K562 (cell line): ENCODE data around the gene CCM2. TPM values are rescaled to one million over a fixed set of nuclear protein-coding genes. Genes with fewer than 3 reads are reported as not detected.
"Not testable (repeated sequence)": the region's sequence is repeated elsewhere in the genome, so short reads cannot be mapped to it uniquely, and the experiment has no call there.

ENCODE experiments used
- ATAC-seq: fragments of 200-7000 bp; cut with Tn5 transposase; 3 replicates; pipeline ENCODE4 v1.9.1; 2020; ENCODE audit warnings: moderate library complexity
- BruUV-seq: library from RNA; stranded (reverse); fragments of 400-500 nt; replicated peaks from 2 replicates; lab custom pipeline; 2021; lab: Mats Ljungman, UMichigan
- CTCF ChIA-PET: fragments of 300-600 bp; formaldehyde crosslinking; extraction: SDS; loops from one replicate; lab custom pipeline; 2021; ENCODE audit warnings: low intra/inter-chr PET ratio; lab: Yijun Ruan, JAX
- POLR2A ChIA-PET: fragments of 300-600, 350-650 bp; sonication (Branson Sonifier 250); formaldehyde crosslinking; extraction: SDS; loops from one replicate; lab custom pipeline; 2021; ENCODE audit warnings: antibody characterized with exemption, inconsistent platforms; lab: Yijun Ruan, JAX
- DNase-seq, 4 experiments: peaks; one replicate each; pipeline versions ENCODE4 v3.0.0 to v3.0.0-alpha.2; 2011 to 2018; ENCODE audit warnings: low spot score in 3 of 4, mixed read lengths in 3 of 4; ENCODE audit errors: extremely low read depth in 1 of 4
- FAIRE-seq: peaks from 2 replicates; lab custom pipeline; 2011; peaks lifted over from hg19 to GRCh38; lab: Jason Lieb, UNC
- H2AFZ ChIP-seq: 2 replicates; pipeline ENCODE4 v1.6.0; 2011; ENCODE audit warnings: low read depth, low read length, control low read depth, inconsistent platforms
- H3K27ac ChIP-seq: fragments of 200-600 bp; 3 replicates; pipeline ENCODE4 v1.8.0; 2011; ENCODE audit warnings: low read depth, mild to moderate bottlenecking, control low read depth, inconsistent platforms, low read length, moderate library complexity, mixed read lengths; ENCODE audit errors: extremely low read depth
- H3K27me3 ChIP-seq, 2 experiments: fragments of 300-600 bp in 1 of 2; 2 replicates in 1 of 2; 3 replicates in 1 of 2; pipeline versions ENCODE4 v1.6.0 to v1.8.0; 2011; ENCODE audit warnings: inconsistent platforms in 2 of 2, low read length in 2 of 2, mild to moderate bottlenecking in 1 of 2, mixed read lengths in 1 of 2, moderate library complexity in 1 of 2; ENCODE audit not compliant: control insufficient read depth in 2 of 2, insufficient read depth in 2 of 2
- H3K36me3 ChIP-seq: fragments of 300-600 bp; 3 replicates; pipeline ENCODE4 v1.8.0; 2011; ENCODE audit warnings: mild to moderate bottlenecking, low read length, inconsistent platforms; ENCODE audit not compliant: control insufficient read depth, insufficient read depth
- H3K4me1 ChIP-seq, 2 experiments: fragments of 200-600 bp in 1 of 2; replicated peaks in 1 of 2; 2 replicates in 1 of 2; 3 replicates in 1 of 2; pipeline versions ENCODE4 v1.5.1 to v1.8.0; 2011; ENCODE audit warnings: inconsistent platforms in 2 of 2, low read length in 2 of 2, mild to moderate bottlenecking in 1 of 2, mixed read lengths in 1 of 2, moderate library complexity in 1 of 2; ENCODE audit not compliant: control insufficient read depth in 2 of 2, insufficient read depth in 2 of 2
- H3K4me2 ChIP-seq: 2 replicates; pipeline ENCODE4 v1.6.1; 2011; ENCODE audit warnings: low read length, control low read depth, inconsistent platforms, mixed read lengths; ENCODE audit not compliant: insufficient read depth
- H3K4me3 ChIP-seq: fragments of 200-600 bp; sonication (generic), shearing (Covaris generic); 2 replicates; pipeline ENCODE4 v1.5.1; 2016; ENCODE audit warnings: control low read depth, inconsistent platforms
- H3K79me2 ChIP-seq: fragments of 200-600 bp; 3 replicates; pipeline ENCODE4 v1.8.0; 2011; ENCODE audit warnings: low read length, inconsistent platforms; ENCODE audit not compliant: control insufficient read depth, insufficient read depth
- H3K9ac ChIP-seq, 2 experiments: 2 replicates each; pipeline versions ENCODE4 v1.6.0 to v1.6.1; 2011; ENCODE audit warnings: low read depth in 2 of 2, low read length in 2 of 2, control low read depth in 1 of 2, inconsistent platforms in 1 of 2, mild to moderate bottlenecking in 1 of 2, mixed read lengths in 1 of 2; ENCODE audit not compliant: insufficient read depth in 1 of 2
- H3K9me1 ChIP-seq: one replicate; pipeline ENCODE4 v1.6.0; 2011; ENCODE audit warnings: inconsistent platforms, mild to moderate bottlenecking, low read length, moderate library complexity; ENCODE audit not compliant: control insufficient read depth, insufficient read depth
- H3K9me3 ChIP-seq: replicated peaks from 2 replicates; pipeline ENCODE4 v1.5.1; 2011; ENCODE audit warnings: low read depth, low read length, inconsistent platforms; ENCODE audit not compliant: control insufficient read depth, insufficient read depth
- H4K20me1 ChIP-seq: replicated peaks from 2 replicates; pipeline ENCODE4 v1.6.1; 2011; ENCODE audit warnings: low read length, inconsistent platforms, mixed read lengths; ENCODE audit not compliant: control insufficient read depth, insufficient read depth
- DIDO1 ChIP-seq: fragments of 450-650 bp; IDR thresholded peaks from 2 replicates; pipeline ENCODE4 v1.6.1; 2016; ENCODE audit warnings: low read depth, missing biosample characterization, missing genetic modification characterization
- MEIS2 ChIP-seq: fragments of 450-650 bp; IDR thresholded peaks from 2 replicates; pipeline ENCODE4 v1.6.1; 2014; ENCODE audit warnings: mild to moderate bottlenecking; ENCODE audit not compliant: partially characterized antibody
- SPI1 ChIP-seq: IDR thresholded peaks from 2 replicates; pipeline ENCODE4 v1.6.1; 2011; ENCODE audit warnings: low read depth, low read length, control low read depth, borderline replicate concordance
- SRSF7 ChIP-seq: fragments of 200-400 bp; formaldehyde crosslinking; optimal IDR thresholded peaks from 2 replicates; pipeline ENCODE3; 2017; ENCODE audit warnings: mild to moderate bottlenecking, low read depth, low read length
- TGIF2 ChIP-seq: sonication (generic); formaldehyde crosslinking; IDR thresholded peaks from 2 replicates; pipeline ENCODE4 v1.8.1; 2022; ENCODE audit warnings: mild to moderate bottlenecking, missing genetic modification reagents, moderate library complexity
- ZNF146 ChIP-seq: IDR thresholded peaks from one replicate; pipeline ENCODE4 v1.6.1; 2018; ENCODE audit warnings: missing compliant biosample characterization; ENCODE audit not compliant: unreplicated experiment
- ZNF232 ChIP-seq: sonication (generic); formaldehyde crosslinking; IDR thresholded peaks from 2 replicates; pipeline ENCODE4 v1.8.0; 2022; ENCODE audit warnings: mild to moderate bottlenecking, missing genetic modification reagents
- whole genome bisulfite sequencing: fragments of 100-300 bp; shearing (Covaris generic); methylation state at CpG from one replicate; pipeline ENCODE4 v1.1.6; 2016; ENCODE audit warnings: low coverage, mixed read lengths; ENCODE audit not compliant: insufficient coverage; ENCODE audit errors: missing lambda C conversion rate; 5-methylcytosine and 5-hydroxymethylcytosine counted together
- in situ Hi-C: fragments of 300-500 bp; cut with MboI; formaldehyde crosslinking; loops from 4 replicates; pipeline ENCODE4 v1.15.0; 2018; ENCODE audit warnings: inconsistent platforms, mixed read lengths
- intact Hi-C: fragments of 100-400 bp; cut with micrococcal nuclease; formaldehyde crosslinking; loops from 2 replicates; pipeline ENCODE4 v1.14.2; 2022
- polyA plus RNA-seq, 8 experiments: library from polyadenylated mRNA; depleted of rRNA in 4 of 8; stranded (reverse) in 5 of 8; unstranded in 3 of 8; fragments of >200 nt; fragmentation: Nextera tagmentation in 2 of 8; fragmentation: Illumina TruSeq in 1 of 8; extraction: Ambion mirVana in 2 of 8; extraction: Trizol in 1 of 8; gene quantifications; 2 replicates each; pipeline versions ENCODE4 v1.2.1 to v1.2.3, GENCODE V29; 2011 to 2014; ENCODE audit warnings: inconsistent platforms in 1 of 8, missing spikeins in 1 of 8
- total RNA-seq, 7 experiments: library from RNA; depleted of rRNA in 6 of 7; stranded (reverse); fragments of >200 nt in 6 of 7; fragmentation: Illumina TruSeq in 2 of 7; extraction: Trizol in 2 of 7; gene quantifications; 2 replicates each; pipeline versions ENCODE4 v1.2.1 to v1.2.3, GENCODE V29; 2011 to 2021; ENCODE audit warnings: low replicate concordance in 1 of 7

Gene CCM2
- total and polyA plus RNA-seq, 9 of the 15 experiments (the other 6 are each of a cell fraction or from before 2014, with no cell fraction given): 0.41 to 38.6 (median 25.9) TPM

DNA sequence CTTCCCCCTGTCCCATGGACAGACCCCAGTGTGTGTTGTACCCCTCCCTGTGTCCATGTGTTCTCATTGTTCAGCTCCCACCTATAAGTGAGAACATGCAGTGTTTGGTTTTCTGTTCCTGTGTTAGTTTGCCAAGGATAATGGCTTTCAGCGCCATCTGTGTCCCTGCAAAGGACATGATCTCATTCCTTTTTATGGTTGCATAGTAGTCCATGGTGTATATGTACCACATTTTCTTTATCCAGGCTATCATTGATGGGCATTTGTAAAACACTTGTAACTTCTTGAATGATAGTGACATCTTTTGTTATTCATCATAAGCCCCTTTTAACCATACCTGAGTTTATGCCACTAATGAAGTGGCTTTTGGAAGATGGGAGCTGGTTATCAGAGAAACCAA is 114.3 kb downstream of the CCM2 start:
- BruUV-seq, H3K9ac ChIP-seq, H3K36me3 ChIP-seq, H2AFZ ChIP-seq, ATAC-seq, H4K20me1 ChIP-seq, FAIRE-seq, H3K9me3 ChIP-seq, in situ Hi-C loops, H3K27ac ChIP-seq, H3K4me3 ChIP-seq, H3K9me1 ChIP-seq, DNase-seq, H3K4me2 ChIP-seq, H3K27me3 ChIP-seq: not testable (repeated sequence)
- ChIA-PET CTCF (interaction anchor here (0.6 kb wide), 1 partner anchor 213 kb away, joined by 3 read pairs; no protein-coding TSS in a partner anchor), POLR2A (interaction anchor here (1.3 to 1.6 kb wide), 3 partner anchors 11 to 131 kb away, joined by 4 to 6 read pairs (median 4); no protein-coding TSS in a partner anchor)
- TF ChIP-seq ZNF232 (CRISPR knock-in tag): 0 out of 2 replicates have a peak, but pooled peaks have one; percentile 26
- 0 out of 2 replicates have a peak, but pooled peaks have one; percentile 27 for TF ChIP-seq TGIF2 (CRISPR knock-in tag)
- peak; percentile 89 for TF ChIP-seq ZNF146 (CRISPR knock-in tag)
- 63% methylated on average over 1 of the region's 1 CpG for WGBS
- Histone ChIP-seq H3K79me2 (peaks cover 30% of the 10 kb centered on the region), H3K4me1 (peaks cover 9 to 11% of the 10 kb centered on the region in 2 experiments; a peak in 4 of 5 replicates)
- intact Hi-C loops: loop anchor here (5.0 kb wide), 1 partner anchor 127 kb away; no protein-coding TSS in a partner anchor

GRCh38 chr7:45114926-45115325 is 114.9 kb downstream of the CCM2 start:
- no TSS peak for BruUV-seq
- no peak overlapping the region; the same call in 1 of the 2 replicates for H3K4me2 ChIP-seq
- H3K4me1 ChIP-seq: peaks cover 6 to 8% of the 10 kb centered on the region in 2 experiments; a peak in 4 of 5 replicates
- H3K9ac ChIP-seq: no peak overlapping the region
- intact Hi-C loops (loop anchor here (5.0 kb wide), 1 partner anchor 128 kb away; no protein-coding TSS in a partner anchor), in situ Hi-C loops (no loop called here)
- CTCF ChIA-PET: interaction anchor here (0.6 kb wide), 1 partner anchor 213 kb away, joined by 3 read pairs; no protein-coding TSS in a partner anchor
- H3K27me3 ChIP-seq: no peaks in the 10 kb centered on the region
- peaks cover 3% of the 10 kb centered on the region; the same call in 2 of the 3 replicates for H3K36me3 ChIP-seq
- no peak for DNase-seq
- no peak for ATAC-seq
- FAIRE-seq: no peak
- peaks cover 24% of the 10 kb centered on the region for H3K79me2 ChIP-seq
- H3K9me1 ChIP-seq: no peaks in the 10 kb centered on the region
- POLR2A ChIA-PET: interaction anchor here (0.9 to 1.6 kb wide), 4 partner anchors 10 to 159 kb away, joined by 3 to 6 read pairs (median 4); no protein-coding TSS in a partner anchor
- no peak overlapping the region for H3K27ac ChIP-seq
- no peak overlapping the region for H3K4me3 ChIP-seq
- H3K9me3 ChIP-seq: no peaks in the 10 kb centered on the region
- H2AFZ ChIP-seq: no peak overlapping the region
- H4K20me1 ChIP-seq: no peaks in the 10 kb centered on the region
- TF ChIP-seq DIDO1 (tag) (no peak), SRSF7 (no peak), SPI1 (peak; percentile 38; the same call in 1 of the 2 replicates), MEIS2 (peak; percentile 10)
